ENCODE measurements around the gene ZNF148. TPM values are rescaled to one million over a fixed set of nuclear protein-coding genes. Genes with fewer than 3 reads are reported as not detected.

ZNF148 gene
- total RNA-seq, 4 donors from 2014 or later = 17.0 to 34.9 (median 20.0) TPM

GRCh38 chr3:125207507-125207906 is 167.6 kb downstream of the ZNF148 start:
- peaks cover 10 to 14% (median 11%) of the 10 kb centered on the region in 3 donors for H3K27me3 ChIP-seq
- intact Hi-C loops (cut with DNase I; ENCODE audit: low total_unique reads) = no loop called here
- ATAC-seq = no peak
- H3K9me3 ChIP-seq = no peaks in the 10 kb centered on the region
- no peak overlapping the region for H3K4me3 ChIP-seq
- peaks cover 0 to 5% of the 10 kb centered on the region in 2 donors for H3K4me1 ChIP-seq
- no peaks in the 10 kb centered on the region for H3K36me3 ChIP-seq
- no peak overlapping the region for H3K27ac ChIP-seq
- in situ Hi-C loops (cut with MboI; ENCODE audit: low sequenced_read_pairs in 4 of 4) = no loop called here
- TF ChIP-seq POLR2A (IDR thresholded peaks at IDR 0.05) = no peak
- TF ChIP-seq, protein P1, sequence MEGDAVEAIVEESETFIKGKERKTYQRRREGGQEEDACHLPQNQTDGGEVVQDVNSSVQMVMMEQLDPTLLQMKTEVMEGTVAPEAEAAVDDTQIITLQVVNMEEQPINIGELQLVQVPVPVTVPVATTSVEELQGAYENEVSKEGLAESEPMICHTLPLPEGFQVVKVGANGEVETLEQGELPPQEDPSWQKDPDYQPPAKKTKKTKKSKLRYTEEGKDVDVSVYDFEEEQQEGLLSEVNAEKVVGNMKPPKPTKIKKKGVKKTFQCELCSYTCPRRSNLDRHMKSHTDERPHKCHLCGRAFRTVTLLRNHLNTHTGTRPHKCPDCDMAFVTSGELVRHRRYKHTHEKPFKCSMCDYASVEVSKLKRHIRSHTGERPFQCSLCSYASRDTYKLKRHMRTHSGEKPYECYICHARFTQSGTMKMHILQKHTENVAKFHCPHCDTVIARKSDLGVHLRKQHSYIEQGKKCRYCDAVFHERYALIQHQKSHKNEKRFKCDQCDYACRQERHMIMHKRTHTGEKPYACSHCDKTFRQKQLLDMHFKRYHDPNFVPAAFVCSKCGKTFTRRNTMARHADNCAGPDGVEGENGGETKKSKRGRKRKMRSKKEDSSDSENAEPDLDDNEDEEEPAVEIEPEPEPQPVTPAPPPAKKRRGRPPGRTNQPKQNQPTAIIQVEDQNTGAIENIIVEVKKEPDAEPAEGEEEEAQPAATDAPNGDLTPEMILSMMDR (IDR thresholded peaks at IDR 0.05 in 4 of 5, conservative IDR thresholded peaks at IDR 0.05 in 1 of 5) = no peak
- DNase-seq = no peak

DNA sequence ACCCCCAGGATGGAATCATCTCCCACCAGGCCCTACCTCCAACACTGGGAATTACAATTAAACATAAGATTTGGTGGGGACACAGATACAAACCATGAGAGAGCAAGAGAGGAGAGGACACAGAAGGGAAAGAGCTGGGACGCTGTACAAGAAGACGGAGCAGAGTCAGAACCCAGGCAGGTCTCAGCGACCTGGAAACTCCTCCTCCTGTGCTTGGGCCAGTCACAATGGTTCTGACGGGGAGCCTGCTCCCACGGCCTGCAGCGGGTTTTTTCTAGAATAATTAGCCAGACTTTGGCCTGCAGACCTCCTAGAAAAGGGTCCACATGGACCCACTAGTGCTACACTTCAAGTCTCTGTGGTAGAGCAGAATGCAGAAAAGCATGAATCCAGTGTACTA is 168.2 kb downstream of the ZNF148 start:
- H3K4me1 ChIP-seq = no peaks in the 10 kb centered on the region
- ATAC-seq (no peak), DNase-seq (no peak)
- in situ Hi-C loops (cut with MboI; ENCODE audit: low sequenced_read_pairs in 4 of 4) = no loop called here
- intact Hi-C loops (cut with DNase I; ENCODE audit: low total_unique reads) = no loop called here
- no peak for TF ChIP-seq POLR2A (IDR thresholded peaks at IDR 0.05)
- TF ChIP-seq, protein P1 (IDR thresholded peaks at IDR 0.05 in 4 of 5, conservative IDR thresholded peaks at IDR 0.05 in 1 of 5) = no peak
- no peaks in the 10 kb centered on the region for H3K9me3 ChIP-seq
- no peaks in the 10 kb centered on the region for H3K36me3 ChIP-seq
- H3K27ac ChIP-seq = no peak overlapping the region
- no peak overlapping the region for H3K4me3 ChIP-seq
- peaks cover 5 to 9% (median 5%) of the 10 kb centered on the region in 3 donors for H3K27me3 ChIP-seq

GRCh38 chr3:125203731-125204130 is 171.4 kb downstream of the ZNF148 start:
- Histone ChIP-seq H3K27me3 (no peaks in the 10 kb centered on the region), H3K36me3 (no peaks in the 10 kb centered on the region), H3K9me3 (no peaks in the 10 kb centered on the region), H3K4me1 (no peaks in the 10 kb centered on the region), H3K27ac (no peak overlapping the region), H3K4me3 (no peak overlapping the region)
- no peak for DNase-seq
- ATAC-seq = no peak
- intact Hi-C loops (cut with DNase I; ENCODE audit: low total_unique reads) (no loop called here), in situ Hi-C loops (cut with MboI; ENCODE audit: low sequenced_read_pairs in 4 of 4) (no loop called here)
- no peak for TF ChIP-seq POLR2A (IDR thresholded peaks at IDR 0.05)
- TF ChIP-seq, protein P1 (IDR thresholded peaks at IDR 0.05 in 4 of 5, conservative IDR thresholded peaks at IDR 0.05 in 1 of 5) = no peak

DNA sequence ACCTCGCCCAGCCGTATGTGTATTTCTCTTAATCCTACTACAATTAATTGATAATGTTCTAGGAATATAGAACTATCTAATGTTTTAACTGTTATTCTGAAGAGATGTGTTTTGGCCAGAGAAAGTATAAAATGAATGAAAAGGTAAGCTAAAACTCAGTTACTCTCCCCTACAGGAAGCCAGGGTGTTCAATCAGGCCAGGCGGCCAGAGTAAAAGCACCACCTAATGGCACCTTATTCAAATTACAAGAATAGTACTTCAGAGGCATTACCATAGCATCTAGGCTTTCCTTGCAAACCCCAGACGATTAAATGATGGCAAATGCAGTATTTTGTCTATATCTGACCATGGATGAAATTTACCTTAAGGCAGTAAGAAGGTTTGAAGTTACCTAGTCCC is 172.9 kb downstream of the ZNF148 start:
- in situ Hi-C loops (cut with MboI; ENCODE audit: low sequenced_read_pairs in 4 of 4) = no loop called here
- no peaks in the 10 kb centered on the region for H3K27me3 ChIP-seq
- H3K4me1 ChIP-seq = no peaks in the 10 kb centered on the region
- TF ChIP-seq POLR2A (IDR thresholded peaks at IDR 0.05) = no peak
- TF ChIP-seq, protein P1 (IDR thresholded peaks at IDR 0.05 in 4 of 5, conservative IDR thresholded peaks at IDR 0.05 in 1 of 5) = no peak
- DNase-seq (no peak), ATAC-seq (no peak)
- no peaks in the 10 kb centered on the region for H3K9me3 ChIP-seq
- H3K36me3 ChIP-seq = no peaks in the 10 kb centered on the region
- intact Hi-C loops (cut with DNase I; ENCODE audit: low total_unique reads) = no loop called here
- H3K4me3 ChIP-seq = no peak overlapping the region
- H3K27ac ChIP-seq = no peak overlapping the region

DNA sequence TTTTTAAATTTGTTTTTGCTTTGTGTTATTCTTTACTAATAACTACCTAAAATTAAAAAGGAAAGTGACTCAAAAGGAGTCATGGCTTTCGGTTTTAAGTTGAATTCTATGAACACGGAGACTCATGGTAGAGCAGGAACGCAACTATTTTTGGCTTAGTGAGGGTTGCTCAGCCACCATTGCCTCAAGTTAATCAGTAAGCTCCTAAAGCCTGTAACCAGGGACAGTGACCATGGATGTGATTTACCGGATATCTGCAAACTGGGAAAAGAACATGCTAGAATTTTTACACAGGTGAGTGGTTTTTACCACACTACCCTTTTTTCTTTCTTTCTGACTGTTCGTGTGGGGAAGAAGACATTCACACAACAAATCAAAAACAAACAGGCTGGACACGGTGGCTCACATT is 174.4 kb downstream of the ZNF148 start:
- H3K27me3 ChIP-seq = no peaks in the 10 kb centered on the region
- ATAC-seq = no peak
- no peaks in the 10 kb centered on the region for H3K9me3 ChIP-seq
- H3K36me3 ChIP-seq = no peaks in the 10 kb centered on the region
- intact Hi-C loops (cut with DNase I; ENCODE audit: low total_unique reads) = no loop called here
- H3K27ac ChIP-seq = no peak overlapping the region
- no peak overlapping the region for H3K4me3 ChIP-seq
- in situ Hi-C loops (cut with MboI; ENCODE audit: low sequenced_read_pairs in 4 of 4) = no loop called here
- DNase-seq = no peak
- TF ChIP-seq, protein P1 (IDR thresholded peaks at IDR 0.05 in 4 of 5, conservative IDR thresholded peaks at IDR 0.05 in 1 of 5) = no peak
- TF ChIP-seq POLR2A (IDR thresholded peaks at IDR 0.05) = no peak
- no peaks in the 10 kb centered on the region for H3K4me1 ChIP-seq
